ENCODE data around the gene SMCO2.

- TF ChIP-seq YY1 (IDR thresholded peaks at IDR 0.05; ENCODE audit: extremely low read depth, insufficient replicate concordance, low read depth, low read length): no peak
- TF ChIP-seq CEBPB (IDR thresholded peaks at IDR 0.05; ENCODE audit: low read depth): no peak
- no peak for TF ChIP-seq CTCF (IDR thresholded peaks at IDR 0.05 in 2 of 3, conservative IDR thresholded peaks at IDR 0.05 in 1 of 3; ENCODE audit: borderline replicate concordance in 1 of 3, insufficient read depth in 1 of 3, low read depth in 2 of 3, low read length in 2 of 3)
- no peak for TF ChIP-seq EGR1 (IDR thresholded peaks at IDR 0.05; ENCODE audit: low read depth)
- no peak for TF ChIP-seq EZH2 (IDR thresholded peaks at IDR 0.05)
These were observed 33.5 kb downstream of the SMCO2 start for GRCh38 chr12:27480016-27480415.
